ENCODE data around the gene GTF3C2.
A peak's percentile ranks its signal among the peaks of the same experiment; 100 is the strongest.

The GTF3C2 gene

GRCh38 chr2:27356382-27357181 lies at the start of gene GTF3C2:
GTF3C2 (minus strand) TSS chr2:27356764; CDS start chr2:27343554, 13,210 bp downstream.
- DNase-seq, result peak; percentile 49

- no peak for DNase-seq
Observed at GRCh38 chr2:27400348-27401135, 44.0 kb upstream of the GTF3C2 start.

- no peak for DNase-seq
Observed at GRCh38 chr2:27398962-27399361, 42.4 kb upstream of the GTF3C2 start.

- no peak for DNase-seq
Observed at GRCh38 chr2:27393225-27393624, 36.7 kb upstream of the GTF3C2 start.

GRCh38 chr2:27390822-27391679 lies 34.5 kb upstream of the GTF3C2 start:
- DNase-seq, result no peak

- DNase-seq, result no peak
Observed at GRCh38 chr2:27381577-27382181, 25.1 kb upstream of the GTF3C2 start.

GRCh38 chr2:27380626-27381545 lies 24.3 kb upstream of the GTF3C2 start, which contains the start of gene ZNF513:
ZNF513 (minus strand) TSS chr2:27380734; CDS start chr2:27380526, 208 bp downstream.
- DNase-seq, result peak; percentile 89

GRCh38 chr2:27379836-27380625 lies 23.5 kb upstream of the GTF3C2 start:
- DNase-seq, result no peak

- no peak for DNase-seq
Observed at GRCh38 chr2:27379383-27379835, 22.8 kb upstream of the GTF3C2 start.

GRCh38 chr2:27378809-27379290 lies 22.3 kb upstream of the GTF3C2 start:
- no peak for DNase-seq

GRCh38 chr2:27378096-27378808 lies 21.7 kb upstream of the GTF3C2 start:
- DNase-seq, result no peak

GRCh38 chr2:27377618-27378095 lies 21.1 kb upstream of the GTF3C2 start:
- DNase-seq, result no peak

GRCh38 chr2:27376866-27377617 lies 20.5 kb upstream of the GTF3C2 start:
- no peak for DNase-seq

GRCh38 chr2:27376151-27376865 lies 19.7 kb upstream of the GTF3C2 start:
- DNase-seq, result no peak

- DNase-seq, result no peak
Observed at GRCh38 chr2:27375513-27376099, 19.0 kb upstream of the GTF3C2 start.

- DNase-seq, result no peak
Observed at GRCh38 chr2:27373567-27373966, 17.0 kb upstream of the GTF3C2 start.

GRCh38 chr2:27372937-27373336 lies 16.4 kb upstream of the GTF3C2 start:
- no peak for DNase-seq
